Measurements from ENCODE around the gene ANKIB1. TPM values are rescaled to one million over a fixed set of nuclear protein-coding genes. Genes with fewer than 3 reads are reported as not detected.
"Not testable (repeated sequence)": the region's sequence is repeated elsewhere in the genome, so short reads cannot be mapped to it uniquely, and the experiment has no call there.

ANKIB1 gene
- total RNA-seq, 1 experiment from 2014 or later = 31.4 TPM

DNA sequence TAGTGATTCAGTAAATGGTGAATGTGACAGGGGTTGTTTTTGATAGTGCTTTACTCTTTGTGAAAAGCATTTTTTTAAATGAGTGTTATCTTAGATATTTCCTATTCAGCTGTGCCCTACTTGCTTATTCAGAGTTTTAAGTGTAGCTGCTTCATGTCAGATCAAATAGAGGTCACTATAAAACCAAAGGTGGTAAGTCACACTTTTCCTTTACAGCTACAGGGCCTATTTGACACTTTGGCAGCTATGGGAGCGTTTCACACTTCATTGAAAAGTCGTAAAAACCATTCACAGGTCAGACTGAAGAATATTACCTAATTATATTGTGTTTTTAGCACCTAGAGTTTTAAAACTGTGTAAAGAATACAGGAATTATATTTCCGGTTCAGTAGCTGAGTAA lies 67.3 kb downstream of the ANKIB1 start:
- no peak for DNase-seq (ENCODE audit: extremely low read depth, low read depth)

DNA sequence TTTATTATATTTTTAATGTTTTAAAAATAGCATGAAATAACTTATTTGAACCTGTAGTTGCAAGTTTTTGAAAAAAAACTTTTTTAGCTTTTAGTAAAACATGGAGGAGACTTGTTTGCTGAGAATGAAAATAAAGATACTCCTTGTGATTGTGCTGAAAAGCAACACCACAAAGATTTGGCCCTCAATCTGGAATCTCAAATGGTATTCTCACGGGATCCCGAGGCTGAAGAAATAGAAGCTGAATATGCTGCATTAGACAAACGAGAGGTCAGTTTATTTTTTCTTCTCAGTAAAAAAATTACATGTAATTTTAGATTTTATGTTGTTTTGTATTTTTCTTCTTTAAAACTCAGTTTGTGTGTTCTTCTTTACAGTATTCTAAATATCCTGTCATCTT lies 73.5 kb downstream of the ANKIB1 start:
- no peak for DNase-seq (ENCODE audit: extremely low read depth, low read depth)

DNA sequence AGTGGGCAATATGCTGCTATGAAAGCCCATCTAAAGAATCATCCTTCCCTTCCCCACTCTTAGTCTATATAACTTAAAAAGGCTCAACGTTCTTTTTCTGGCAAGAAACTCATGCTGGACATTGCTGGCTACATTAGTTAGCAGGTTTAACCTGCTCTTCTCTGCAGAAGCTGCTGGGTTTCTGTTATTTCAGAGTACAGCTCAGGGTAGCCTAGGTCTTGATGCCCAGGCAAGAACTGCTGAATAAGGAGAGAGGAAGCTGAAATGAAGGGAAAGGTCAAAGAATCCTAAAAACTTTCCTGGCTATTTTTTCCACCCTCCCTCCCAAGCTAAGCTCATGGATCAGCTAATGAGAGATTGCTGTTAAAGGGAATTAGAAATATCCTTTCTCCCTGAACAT lies 79.4 kb downstream of the ANKIB1 start:
- DNase-seq (ENCODE audit: extremely low read depth, low read depth) = no peak

DNA sequence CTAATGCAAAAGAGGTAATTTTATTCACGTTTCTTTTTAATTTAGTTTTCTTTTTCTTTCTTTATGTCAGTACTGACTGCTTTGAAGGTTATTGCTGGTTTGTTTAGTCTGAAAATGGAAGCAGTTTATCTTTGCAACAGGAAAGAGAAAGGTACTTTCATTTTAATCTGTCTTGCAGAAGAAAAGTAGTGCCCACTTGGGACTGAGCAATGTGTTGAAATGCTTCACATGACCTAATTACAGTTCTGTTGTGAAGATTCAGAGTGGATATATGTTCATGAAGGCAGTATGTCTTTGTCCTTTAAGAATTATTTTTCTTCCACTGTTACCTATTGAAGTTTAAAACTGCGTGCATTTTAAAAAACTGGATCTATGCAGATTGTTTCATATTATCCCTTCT lies 80.1 kb downstream of the ANKIB1 start:
- DNase-seq (ENCODE audit: extremely low read depth, low read depth) = no peak

DNA sequence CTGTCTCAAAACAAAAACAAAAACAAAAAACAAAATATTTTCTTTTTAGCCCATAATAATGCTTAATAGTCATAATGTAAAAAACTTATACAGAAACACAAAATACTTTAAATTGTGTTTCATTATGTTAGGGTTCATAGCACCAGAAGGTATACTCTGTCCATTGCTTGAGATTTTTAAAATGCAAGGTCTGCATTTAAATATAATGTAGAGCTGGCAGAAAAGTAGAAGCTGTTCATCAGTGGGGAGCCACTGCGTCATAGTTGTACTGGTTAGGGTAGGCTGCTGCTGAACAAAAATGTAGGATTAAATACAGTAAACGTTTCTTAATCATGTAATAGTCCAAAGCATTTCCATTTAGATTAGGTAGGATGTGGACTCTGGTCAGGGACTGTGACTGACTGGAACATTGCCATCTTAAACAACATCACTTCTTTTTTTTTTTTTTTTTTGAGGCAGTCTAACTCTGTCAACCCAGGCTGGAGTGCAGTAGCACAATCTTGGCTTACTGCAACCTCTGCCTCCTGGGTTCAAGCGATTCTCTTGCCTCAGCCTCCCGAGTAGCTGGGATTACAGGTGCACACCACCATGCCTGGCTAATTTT lies 85.2 kb downstream of the ANKIB1 start:
- no peak for DNase-seq (ENCODE audit: extremely low read depth, low read depth)

DNA sequence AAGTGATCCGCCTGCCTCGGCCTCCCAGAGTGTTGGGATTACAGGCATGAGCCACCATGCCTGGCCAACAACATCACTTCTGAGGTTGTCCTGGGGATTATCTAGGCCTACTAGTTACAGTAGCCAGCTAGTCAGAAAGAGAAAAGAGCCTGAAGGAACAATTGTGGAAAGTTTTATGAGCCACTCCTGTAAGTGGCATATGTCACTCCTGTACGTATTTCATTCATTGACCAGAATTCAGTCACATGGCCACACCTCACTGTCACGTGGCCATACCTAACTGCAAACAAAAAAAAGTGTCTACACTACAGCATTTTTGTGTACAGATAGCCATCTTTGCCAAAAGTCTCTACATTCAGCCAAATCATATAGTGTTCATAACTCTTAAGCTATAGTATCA lies 85.7 kb downstream of the ANKIB1 start:
- DNase-seq (ENCODE audit: extremely low read depth, low read depth) = no peak

DNA sequence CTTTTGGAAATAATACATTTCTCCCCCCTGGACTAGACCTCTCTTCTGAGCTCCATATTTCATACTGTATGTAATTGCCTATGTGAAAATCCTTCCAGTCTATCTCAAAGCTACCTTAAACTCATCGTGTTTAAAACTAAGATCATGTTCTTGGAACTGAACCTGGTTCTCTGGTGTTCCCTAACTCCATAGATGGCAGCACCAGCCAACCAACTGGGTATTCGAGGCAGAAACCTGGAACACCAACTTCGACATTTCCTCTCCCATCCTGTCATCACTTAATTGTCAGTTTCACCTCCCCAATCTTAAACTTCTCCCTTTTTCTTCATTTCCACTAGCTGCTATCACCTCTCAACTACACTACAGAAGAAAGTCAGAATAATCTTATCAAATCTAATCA lies 87.0 kb downstream of the ANKIB1 start:
- no peak for DNase-seq (ENCODE audit: extremely low read depth, low read depth)

DNA sequence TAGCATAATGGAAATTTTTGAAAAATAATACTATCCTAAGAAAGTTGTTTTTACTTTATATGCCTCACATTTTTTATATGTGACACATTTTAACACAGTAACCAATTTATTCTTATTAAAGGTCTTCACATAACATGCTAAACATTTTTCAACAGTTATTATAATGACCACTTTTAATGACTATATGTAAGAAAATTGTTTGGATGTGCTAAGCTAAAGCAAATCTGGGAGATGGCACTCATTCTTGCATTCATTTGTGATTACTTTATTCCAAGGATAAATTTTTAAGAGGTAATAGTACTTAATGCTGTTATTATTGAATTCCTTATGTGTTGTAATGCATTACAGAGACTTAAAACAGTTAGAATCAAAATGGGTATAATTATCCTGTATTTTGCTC lies 88.1 kb downstream of the ANKIB1 start:
- no peak for DNase-seq (ENCODE audit: extremely low read depth, low read depth)

DNA sequence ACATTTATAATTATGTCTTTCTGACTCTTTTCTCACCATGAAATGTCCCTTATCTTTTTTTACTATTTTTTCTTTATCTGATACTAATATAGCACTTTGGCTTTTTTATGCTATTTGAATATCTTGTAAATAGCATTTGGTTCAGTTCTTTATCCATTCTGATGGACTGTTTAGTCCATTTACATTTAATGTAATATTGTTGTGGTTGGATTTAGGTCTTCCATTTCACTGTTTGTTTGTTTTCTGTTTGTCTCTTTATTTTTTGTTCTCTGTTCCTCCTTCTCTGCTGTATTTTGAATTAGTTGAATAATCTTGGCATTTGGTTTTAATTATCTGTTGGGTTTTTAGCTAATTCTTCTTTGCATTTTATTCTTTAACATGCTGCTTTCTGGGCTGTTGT lies 89.8 kb downstream of the ANKIB1 start:
- DNase-seq (ENCODE audit: extremely low read depth, low read depth) = no peak

DNA sequence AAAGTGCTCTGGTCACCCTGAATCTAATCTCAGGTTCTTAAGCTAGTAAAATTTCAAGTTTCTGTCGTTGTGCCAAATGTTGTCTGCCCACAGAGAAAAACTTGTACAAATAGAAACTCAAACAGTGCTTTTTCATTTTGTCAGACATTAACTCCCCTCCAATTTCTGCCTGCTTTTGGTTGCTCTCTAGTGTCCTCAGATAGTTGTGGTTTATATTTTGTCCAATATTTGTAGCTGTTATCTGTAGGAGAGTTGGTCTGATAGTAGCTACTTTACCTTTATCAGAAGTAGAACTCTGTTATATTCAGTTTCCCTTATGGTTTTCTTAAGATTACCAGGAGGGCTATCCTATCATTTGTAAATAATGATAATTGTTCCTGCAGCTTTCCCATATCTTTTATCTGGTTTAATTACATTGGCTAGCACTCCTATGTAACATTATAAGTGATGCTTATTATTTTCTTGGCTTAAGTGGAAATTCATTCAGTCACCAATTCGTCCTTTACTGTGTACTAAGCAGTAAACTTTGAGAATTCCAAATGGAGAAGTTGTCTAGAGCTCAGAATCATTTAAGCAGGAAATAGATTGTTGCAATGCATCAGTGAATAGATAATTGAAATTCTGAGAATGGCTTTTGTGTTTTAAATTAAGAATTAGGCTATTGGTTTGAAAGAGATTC lies 91.0 kb downstream of the ANKIB1 start:
- no peak for DNase-seq (ENCODE audit: extremely low read depth, low read depth)

DNA sequence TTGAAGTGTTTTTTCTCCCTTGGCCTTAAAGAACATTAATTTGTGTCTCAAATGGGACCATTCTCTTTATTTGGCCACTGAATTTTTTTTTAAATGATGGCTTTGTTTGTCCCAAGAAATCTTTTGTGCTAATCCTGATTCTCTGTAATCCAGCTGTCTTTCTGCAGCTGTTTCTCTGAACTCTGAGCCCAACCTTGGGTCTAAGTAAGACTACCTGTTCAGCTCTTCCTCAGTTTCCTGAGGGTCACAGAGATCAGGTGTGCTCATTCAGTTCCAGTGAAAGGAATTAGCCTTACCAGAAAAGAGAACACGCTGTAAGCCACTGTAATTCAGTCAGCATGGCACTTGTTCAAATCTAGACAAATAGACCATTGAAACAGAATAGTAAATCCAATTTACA lies 94.2 kb downstream of the ANKIB1 start:
- no peak for DNase-seq (ENCODE audit: extremely low read depth, low read depth)

DNA sequence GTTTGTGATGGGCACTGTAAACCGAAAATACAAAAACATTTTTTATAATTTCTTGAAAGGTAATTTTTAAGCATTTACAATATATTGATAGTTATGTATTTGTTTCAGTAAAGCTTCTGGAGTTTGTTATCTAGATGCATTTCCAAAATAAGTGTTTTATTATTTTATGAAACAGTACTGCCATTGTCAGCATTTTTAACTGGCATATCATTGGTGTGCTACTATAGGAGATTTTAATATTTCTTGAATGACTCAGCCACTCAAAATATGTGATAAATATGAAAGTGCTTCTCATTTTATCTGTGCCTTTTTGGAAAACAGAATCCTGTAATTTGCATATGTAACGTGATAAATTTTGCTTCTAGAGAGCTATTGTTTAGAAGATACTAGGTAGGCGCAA lies 97.9 kb downstream of the ANKIB1 start:
- DNase-seq (ENCODE audit: extremely low read depth, low read depth) = no peak

DNA sequence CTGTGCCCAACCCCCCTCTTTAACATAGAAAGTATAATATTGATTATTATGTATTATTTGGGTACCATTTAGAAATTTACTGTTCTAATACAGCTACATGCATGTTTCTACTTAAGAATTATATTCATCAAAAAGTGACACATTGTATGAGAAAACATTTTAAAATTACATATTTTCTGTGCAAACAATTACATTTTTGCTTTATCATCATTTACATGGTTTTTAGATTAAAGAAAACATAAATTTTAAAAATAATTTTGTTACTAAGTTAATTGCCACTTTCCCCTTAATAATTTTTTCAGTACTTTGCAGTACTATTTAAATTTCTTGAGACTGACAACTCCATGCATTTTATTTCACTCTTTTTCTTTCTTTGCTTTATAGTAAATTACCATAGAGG lies 106.2 kb downstream of the ANKIB1 start:
- no peak for DNase-seq (ENCODE audit: extremely low read depth, low read depth)

DNA sequence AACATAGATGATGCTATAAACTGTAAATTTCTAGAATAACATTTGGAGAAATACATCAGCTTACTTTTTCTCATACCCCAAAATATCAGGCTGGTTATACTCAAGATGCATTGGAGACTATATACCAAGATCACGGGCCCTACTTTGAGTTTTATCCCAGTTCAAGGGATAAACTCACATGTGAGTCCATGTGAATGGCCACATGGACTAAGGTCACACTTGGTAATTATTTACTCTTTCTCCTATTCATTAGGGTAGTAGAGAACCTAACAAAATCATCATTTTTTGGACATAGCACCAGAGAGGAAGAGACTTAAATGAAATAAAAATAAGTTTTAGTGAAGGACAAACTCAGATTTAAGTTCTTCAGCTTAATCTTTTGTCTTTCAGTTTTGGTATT lies 108.4 kb downstream of the ANKIB1 start:
- DNase-seq (ENCODE audit: extremely low read depth, low read depth) = no peak

DNA sequence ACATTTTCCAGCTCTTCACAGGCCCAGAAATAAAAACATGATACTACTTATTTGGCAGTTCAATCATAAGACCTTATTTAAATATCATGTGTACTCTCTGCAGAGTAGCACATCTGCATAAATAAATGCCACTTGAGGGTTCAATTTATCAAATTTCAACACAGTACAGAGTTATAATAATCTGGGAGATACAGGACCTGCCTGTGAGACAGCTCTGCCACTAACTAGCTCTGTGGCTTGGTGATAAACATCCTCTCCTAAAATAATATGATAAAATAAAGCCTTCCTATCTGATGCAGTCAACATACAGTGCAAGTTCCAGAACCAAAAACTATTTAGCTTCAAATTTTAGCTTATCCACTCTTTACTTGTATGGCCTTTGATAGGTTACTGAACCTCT lies 110.6 kb downstream of the ANKIB1 start:
- no peak for DNase-seq (ENCODE audit: extremely low read depth, low read depth)

DNA sequence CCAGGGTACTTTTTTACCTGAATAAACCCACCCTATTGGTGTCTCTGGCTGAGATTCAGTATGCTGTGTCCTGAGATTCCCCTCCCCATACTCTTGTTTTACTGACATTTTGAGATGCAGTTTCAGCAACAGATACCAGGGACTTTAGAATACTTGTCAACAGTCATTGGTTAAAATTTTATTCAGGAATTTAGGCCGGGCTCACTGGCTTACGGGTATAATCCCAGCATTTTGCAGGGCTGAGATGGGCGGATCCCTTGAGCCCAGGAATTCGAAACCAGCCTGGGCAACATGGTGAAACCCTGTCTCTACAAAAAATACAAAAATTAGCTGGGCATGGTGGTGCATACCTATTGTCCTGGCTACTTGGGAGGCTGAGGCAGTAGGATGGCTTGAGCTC lies 111.5 kb downstream of the ANKIB1 start:
- no peak for DNase-seq (ENCODE audit: extremely low read depth, low read depth)

DNA sequence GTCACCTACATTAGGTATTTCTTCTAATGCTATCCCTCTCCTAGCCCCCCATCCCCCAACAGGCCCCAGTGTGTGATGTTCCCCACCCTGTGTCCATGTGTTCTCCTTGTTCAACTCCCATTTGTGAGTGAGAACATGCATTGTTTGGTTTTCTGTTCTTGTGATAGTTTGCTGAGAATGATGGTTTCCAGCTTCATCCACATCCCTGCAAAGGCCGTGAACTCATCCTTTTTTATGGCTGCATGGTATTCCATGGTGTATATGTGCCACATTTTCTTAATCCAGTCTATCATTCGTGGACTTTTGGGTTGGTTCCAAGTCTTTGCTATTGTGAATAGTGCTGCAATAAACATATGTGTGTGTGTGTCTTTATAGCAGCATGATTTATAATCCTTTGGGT lies 113.4 kb downstream of the ANKIB1 start:
- not testable (repeated sequence) for DNase-seq (ENCODE audit: extremely low read depth, low read depth)

DNA sequence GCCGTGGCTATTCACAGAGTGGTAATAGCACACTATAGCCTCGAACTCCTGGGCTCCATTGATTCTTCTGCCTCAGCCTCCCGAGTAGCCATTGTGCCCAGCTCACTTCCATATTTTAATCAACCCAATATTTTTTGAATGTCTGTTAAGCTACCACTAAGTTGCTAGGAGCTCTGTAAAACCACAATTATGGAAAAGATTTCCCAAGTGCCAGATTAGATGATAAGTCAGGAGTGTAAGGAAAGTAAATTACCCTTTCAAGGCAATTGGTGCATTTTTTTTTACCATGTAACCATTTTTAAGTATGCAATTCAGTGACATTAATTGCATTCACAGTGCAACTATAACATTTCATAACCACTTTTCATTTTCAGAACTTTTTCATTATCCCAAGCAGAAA lies 114.0 kb downstream of the ANKIB1 start:
- no peak for DNase-seq (ENCODE audit: extremely low read depth, low read depth)

DNA sequence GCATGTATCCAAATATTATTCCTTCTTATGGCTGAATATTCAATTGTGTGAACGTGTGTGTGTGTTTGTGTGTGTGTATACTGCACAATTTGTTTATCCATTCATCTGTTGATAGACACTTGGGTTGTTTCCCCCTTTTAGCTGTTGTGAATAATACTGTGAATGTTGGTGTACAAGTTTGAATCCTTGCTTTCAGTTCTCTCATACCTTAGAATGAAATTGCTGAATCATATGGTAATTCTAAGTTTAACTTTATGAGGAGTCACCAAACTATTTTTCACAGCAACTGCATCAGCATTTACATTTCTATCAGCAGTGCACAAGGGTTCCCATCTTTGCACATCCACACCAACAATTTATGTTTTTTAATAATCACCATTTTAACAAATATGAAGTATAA lies 114.6 kb downstream of the ANKIB1 start:
- DNase-seq (ENCODE audit: extremely low read depth, low read depth) = no peak

DNA sequence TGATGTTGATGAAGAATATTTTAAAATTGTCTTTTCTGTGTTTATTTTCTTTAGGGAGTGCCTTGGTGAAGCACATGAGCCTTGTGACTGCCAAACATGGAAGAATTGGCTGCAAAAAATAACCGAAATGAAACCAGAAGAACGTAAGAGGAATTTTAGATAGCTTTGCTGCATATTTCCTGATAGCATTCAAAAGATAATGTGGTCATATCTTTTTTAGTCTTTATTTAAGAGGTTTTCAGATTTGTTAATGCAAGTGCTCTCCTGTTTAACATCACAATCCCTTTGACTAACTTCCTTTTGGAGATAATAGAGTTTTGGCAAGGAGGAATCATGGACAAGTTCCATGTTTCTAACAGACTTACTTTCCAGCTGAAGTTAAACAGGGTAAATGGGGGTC lies 116.4 kb downstream of the ANKIB1 start:
- DNase-seq (ENCODE audit: extremely low read depth, low read depth) = no peak

DNA sequence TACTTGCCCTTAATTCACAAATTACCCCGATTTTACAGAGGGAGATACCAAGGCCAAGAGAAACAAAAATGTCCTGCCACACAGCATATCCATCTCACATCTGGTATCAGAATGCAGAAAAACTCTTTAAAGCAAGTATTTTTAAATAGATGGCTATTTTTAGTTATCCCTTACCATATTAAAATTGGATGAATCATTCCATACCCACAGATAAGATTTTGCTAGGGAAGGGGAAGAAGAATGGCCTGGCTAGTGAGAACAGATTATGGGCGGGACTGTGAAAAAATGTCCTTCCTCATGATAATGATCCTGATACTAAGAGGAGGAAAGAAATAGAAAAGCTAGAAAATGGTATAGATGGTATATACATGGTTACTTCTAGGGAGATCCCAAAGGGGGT lies 121.0 kb downstream of the ANKIB1 start:
- no peak for DNase-seq (ENCODE audit: extremely low read depth, low read depth)

DNA sequence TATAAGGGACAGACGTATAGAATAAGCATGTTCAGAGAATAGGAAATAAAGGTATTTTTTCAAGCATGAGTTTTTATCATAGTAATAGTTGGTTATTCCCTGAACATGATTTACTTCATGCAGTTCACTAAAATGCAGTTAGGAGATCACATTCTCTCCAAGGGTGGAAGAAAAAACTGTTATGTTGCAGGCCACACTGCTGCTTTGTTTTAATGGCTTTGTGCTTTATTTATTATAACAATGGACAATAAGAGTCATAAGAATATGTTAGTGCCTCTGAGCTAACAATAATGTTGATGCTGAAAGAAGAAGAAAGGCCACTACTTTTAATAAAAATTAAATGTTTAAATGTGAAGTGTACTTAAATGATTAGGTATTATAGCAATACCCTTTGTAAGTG lies 123.0 kb downstream of the ANKIB1 start:
- no peak for DNase-seq (ENCODE audit: extremely low read depth, low read depth)

DNA sequence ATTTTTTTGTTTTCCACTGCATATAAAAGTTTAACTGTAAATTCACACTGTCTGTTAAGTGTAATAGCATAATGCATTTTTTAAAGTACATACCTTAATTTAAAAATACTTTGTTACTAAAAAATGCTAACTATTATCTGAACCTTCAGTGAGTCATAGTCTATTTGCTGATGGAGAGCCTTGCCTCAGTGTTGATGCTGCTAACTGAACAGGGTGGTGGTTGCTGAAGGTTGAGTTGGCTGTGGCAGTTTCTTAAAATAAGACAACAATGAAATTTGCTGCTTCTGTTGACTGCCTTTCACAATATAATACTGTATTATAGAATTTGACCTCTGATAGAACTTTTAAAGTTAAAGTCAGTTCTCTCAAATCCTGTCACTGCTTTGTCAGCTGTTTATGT lies 129.2 kb downstream of the ANKIB1 start:
- DNase-seq (ENCODE audit: extremely low read depth, low read depth) = no peak
